Measurements from ENCODE around the gene OR6N2. TPM values are rescaled to one million over a fixed set of nuclear protein-coding genes. Genes with fewer than 3 reads are reported as not detected.

Gene OR6N2
- total and polyA plus RNA-seq, 9 of the 15 experiments (the other 6 are each of a cell fraction or from before 2014, with no cell fraction given): not detected

GRCh38 chr1:158799689-158800088 lies 18.7 kb upstream of the OR6N2 start (continued):
- TF ChIP-seq E2F6 (IDR thresholded peaks at IDR 0.05; ENCODE audit: borderline replicate concordance in 1 of 2, extremely low read depth in 1 of 2, insufficient read depth in 1 of 2, insufficient read length in 1 of 2, low read depth in 1 of 2, low read length in 1 of 2, poor library complexity in 1 of 2, severe bottlenecking in 1 of 2) (peak; percentile 81 to 90), RFX7 (CRISPR knock-in tag; IDR thresholded peaks at IDR 0.05) (no peak), SRSF3 (IDR thresholded peaks at IDR 0.05; ENCODE audit: insufficient read depth, low read length) (no peak), ZNF507 (tag; conservative IDR thresholded peaks at IDR 0.05) (no peak), THRB (CRISPR knock-in tag; conservative IDR thresholded peaks at IDR 0.05) (no peak), ZNF232 (CRISPR knock-in tag; IDR thresholded peaks at IDR 0.05) (no peak), ILK (tag; IDR thresholded peaks at IDR 0.05; ENCODE audit: borderline replicate concordance, low read depth) (no peak), ELK3 (CRISPR knock-in tag; IDR thresholded peaks at IDR 0.05) (no peak), POLR3G (IDR thresholded peaks at IDR 0.05; ENCODE audit: extremely low read depth, insufficient read length, insufficient replicate concordance) (no peak), JUND (IDR thresholded peaks at IDR 0.05; ENCODE audit: borderline replicate concordance, low read depth, low read length) (peak; percentile 95), JUND (tag; IDR thresholded peaks at IDR 0.05; ENCODE audit: borderline replicate concordance, low read depth, low read length) (peak; percentile 94; the same call in 2 of the 3 replicates), ARNT (IDR thresholded peaks at IDR 0.05) (no peak), TAF9B (IDR thresholded peaks at IDR 0.05; ENCODE audit: partially characterized antibody) (no peak), BCL6 (CRISPR knock-in tag; IDR thresholded peaks at IDR 0.05) (no peak), MBD2 (IDR thresholded peaks at IDR 0.05; ENCODE audit: borderline replicate concordance, low read depth) (no peak), KLF6 (CRISPR knock-in tag; IDR thresholded peaks at IDR 0.05; ENCODE audit: borderline replicate concordance) (no peak), ZNF324 (CRISPR knock-in tag; IDR thresholded peaks at IDR 0.05) (no peak), CEBPB (tag; IDR thresholded peaks at IDR 0.05) (no peak), EP400 (IDR thresholded peaks at IDR 0.05) (no peak), SMAD1 (IDR thresholded peaks at IDR 0.05; ENCODE audit: low read depth, low read length, partially characterized antibody) (no peak), SUPT5H (IDR thresholded peaks at IDR 0.05) (no peak), PRMT5 (CRISPR knock-in tag; IDR thresholded peaks at IDR 0.05) (no peak), BRD9 (IDR thresholded peaks at IDR 0.05; ENCODE audit: low read depth, partially characterized antibody) (no peak), TFE3 (CRISPR knock-in tag; IDR thresholded peaks at IDR 0.05) (no peak), ZNF696 (CRISPR knock-in tag; conservative IDR thresholded peaks at IDR 0.05) (no peak), TOE1 (IDR thresholded peaks at IDR 0.05; ENCODE audit: borderline replicate concordance) (0 out of 2 replicates have a peak, but pooled peaks have one; percentile 25), TOE1 (CRISPR knock-in tag; IDR thresholded peaks at IDR 0.05; ENCODE audit: borderline replicate concordance, low read depth) (no peak)

All from K562 (cell line).